T-helper 17 cell (primary cell): ENCODE measurements around the gene THADA. TPM values are rescaled to one million over a fixed set of nuclear protein-coding genes. Genes with fewer than 3 reads are reported as not detected.

Experiments
- ATAC-seq: fragments of 150-1000 bp; cut with Tn5 transposase; 2 replicates; pipeline ENCODE4 v1.10.0; 2021; ENCODE audit warnings: mild to moderate bottlenecking, moderate library complexity
- DNase-seq, 3 donors: peaks; one replicate each; pipeline versions ENCODE4 v3.0.0 to v3.0.0-alpha.2; 2020 to 2021
- H3K9me3 ChIP-seq: one replicate; pipeline ENCODE4 v1.7.0; 2013; ENCODE audit warnings: low read length, mild to moderate bottlenecking; ENCODE audit not compliant: control insufficient read depth, poor library complexity, severe bottlenecking
- H3K27ac Mint-ChIP-seq: one replicate; pipeline ENCODE4 v1.8.0; 2022; ENCODE audit warnings: mild to moderate bottlenecking, moderate library complexity, mixed read lengths
- H3K27me3 Mint-ChIP-seq: one replicate; pipeline ENCODE4 v1.8.0; 2022; ENCODE audit warnings: mixed read lengths
- H3K36me3 Mint-ChIP-seq: one replicate; pipeline ENCODE4 v1.8.0; 2022; ENCODE audit warnings: low read depth, mixed read lengths
- H3K4me1 Mint-ChIP-seq: one replicate; pipeline ENCODE4 v1.8.0; 2022; ENCODE audit warnings: mild to moderate bottlenecking, mixed read lengths
- H3K4me3 Mint-ChIP-seq: one replicate; pipeline ENCODE4 v1.8.0; 2022; ENCODE audit warnings: mild to moderate bottlenecking, moderate library complexity, mixed read lengths
- total RNA-seq, 4 donors: library from RNA in 2 of 4; stranded (reverse) in 2 of 4; gene quantifications; one replicate each; pipeline ENCODE4 v1.2.3 and lab custom pipeline; 2022 to 2026

Gene THADA
- total RNA-seq, 2 donors from 2014 or later = 40.1 to 41.0 TPM

DNA sequence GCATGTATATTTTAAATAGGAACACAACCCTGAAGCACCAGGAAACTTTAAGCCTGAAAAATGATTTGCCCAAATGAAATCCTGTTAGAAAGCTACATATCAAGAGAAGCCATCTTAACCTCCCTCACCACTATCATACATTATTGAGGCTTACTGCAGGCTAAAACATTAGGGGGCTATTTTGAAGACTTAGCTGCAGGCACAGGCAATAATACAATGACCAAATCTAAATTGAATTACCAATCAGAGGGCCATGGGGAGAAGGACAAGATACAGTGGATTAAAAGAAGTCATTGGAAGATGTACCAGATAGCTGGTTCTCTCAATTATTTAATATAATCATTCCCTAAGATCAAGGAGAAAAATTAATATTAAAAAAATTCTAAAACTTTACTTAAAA lies 73.7 kb downstream of the THADA start:
- ATAC-seq = no peak
- H3K9me3 ChIP-seq = no peaks in the 10 kb centered on the region
- no peaks in the 10 kb centered on the region for H3K36me3 Mint-ChIP-seq
- H3K4me3 Mint-ChIP-seq = no peak overlapping the region
- DNase-seq = no peak
- H3K27me3 Mint-ChIP-seq = no peaks in the 10 kb centered on the region
- no peak overlapping the region for H3K27ac Mint-ChIP-seq
- H3K4me1 Mint-ChIP-seq = peaks cover 14% of the 10 kb centered on the region

DNA sequence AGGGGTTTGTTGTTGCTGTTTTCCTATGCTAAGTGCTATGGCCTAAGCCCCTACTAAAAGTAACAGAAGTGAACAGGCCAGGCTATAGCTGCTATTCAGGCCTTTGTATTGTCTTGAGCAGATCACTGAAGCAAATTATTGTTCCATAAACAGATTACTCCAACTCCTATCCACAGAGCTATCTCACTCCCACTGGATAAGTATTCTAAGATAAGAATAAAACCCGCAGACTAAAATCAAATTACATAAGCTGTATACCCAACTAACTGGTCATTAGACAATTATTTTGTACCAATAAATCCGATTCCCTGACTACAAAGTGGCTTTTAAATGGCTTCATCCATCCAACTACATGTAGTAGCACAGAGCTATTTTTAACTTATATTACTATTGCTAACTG lies 74.3 kb downstream of the THADA start:
- no peaks in the 10 kb centered on the region for H3K36me3 Mint-ChIP-seq
- H3K27ac Mint-ChIP-seq = no peak overlapping the region
- no peak for ATAC-seq
- H3K4me1 Mint-ChIP-seq = peaks cover 14% of the 10 kb centered on the region
- no peak overlapping the region for H3K4me3 Mint-ChIP-seq
- no peaks in the 10 kb centered on the region for H3K9me3 ChIP-seq
- DNase-seq = no peak
- H3K27me3 Mint-ChIP-seq = no peaks in the 10 kb centered on the region

DNA sequence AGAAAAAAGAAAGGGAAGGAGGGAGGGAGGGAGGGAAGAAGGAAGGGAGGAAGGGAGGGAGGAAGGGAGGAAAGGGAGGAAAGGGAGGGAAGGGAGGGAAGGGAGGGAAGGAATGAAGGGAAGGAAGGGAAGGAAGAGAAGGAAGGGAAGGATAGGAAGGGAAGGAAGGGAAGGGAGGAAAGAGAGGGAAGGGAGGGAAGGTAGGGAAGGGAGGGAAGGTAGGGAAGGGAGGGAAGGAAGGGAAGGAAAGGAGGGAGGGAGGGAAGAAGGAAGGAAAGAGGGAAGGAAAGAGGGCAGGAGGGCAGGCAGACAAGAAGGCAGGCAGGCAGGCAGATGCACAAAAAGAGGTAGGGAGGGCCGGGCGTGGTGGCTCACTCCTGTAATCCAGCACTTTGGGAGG lies 74.9 kb downstream of the THADA start:
- Mint-ChIP-seq H3K4me1 (peaks cover 20% of the 10 kb centered on the region), H3K27ac (no peak overlapping the region)
- no peaks in the 10 kb centered on the region for H3K9me3 ChIP-seq

DNA sequence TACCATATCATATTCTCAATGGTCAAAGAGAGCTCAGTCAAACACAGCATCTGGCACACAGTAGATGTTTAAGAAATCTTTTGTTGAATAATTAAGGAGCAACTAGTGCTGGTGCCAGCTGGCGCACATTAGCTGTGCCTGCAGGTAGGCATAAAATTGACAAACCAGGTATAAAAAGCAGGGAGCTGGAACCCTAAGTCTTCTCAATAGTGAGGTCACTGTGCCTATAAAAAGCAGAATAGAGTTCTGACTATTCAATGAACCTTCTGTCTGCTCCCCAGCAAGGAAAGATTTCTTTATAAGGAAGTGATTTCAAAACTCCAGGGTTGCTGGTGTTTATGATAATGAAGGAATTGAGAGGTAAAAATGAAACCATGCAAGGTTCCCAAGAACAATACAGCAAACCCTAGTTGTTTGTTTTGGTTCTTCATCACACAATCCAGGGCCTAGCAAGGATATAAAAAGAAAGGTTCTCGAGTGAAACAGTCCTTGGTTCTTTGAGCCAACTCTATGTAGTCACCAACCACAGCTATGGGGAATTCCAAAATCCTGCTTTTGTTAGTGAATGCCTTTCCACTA lies 76.1 kb downstream of the THADA start:
- Mint-ChIP-seq H3K27ac (no peak overlapping the region), H3K36me3 (peaks cover 3% of the 10 kb centered on the region), H3K4me3 (no peak overlapping the region), H3K27me3 (no peaks in the 10 kb centered on the region), H3K4me1 (peaks cover 24% of the 10 kb centered on the region)
- H3K9me3 ChIP-seq = no peaks in the 10 kb centered on the region
- peak; percentile 32 for ATAC-seq
- no peak for DNase-seq

More for the DNA sequence above, 74.9 kb downstream of the THADA start:
- DNase-seq (no peak), ATAC-seq (no peak)
- no peak overlapping the region for H3K4me3 Mint-ChIP-seq
- H3K27me3 Mint-ChIP-seq = no peaks in the 10 kb centered on the region
- H3K36me3 Mint-ChIP-seq = peaks cover under 1% of the 10 kb centered on the region

DNA sequence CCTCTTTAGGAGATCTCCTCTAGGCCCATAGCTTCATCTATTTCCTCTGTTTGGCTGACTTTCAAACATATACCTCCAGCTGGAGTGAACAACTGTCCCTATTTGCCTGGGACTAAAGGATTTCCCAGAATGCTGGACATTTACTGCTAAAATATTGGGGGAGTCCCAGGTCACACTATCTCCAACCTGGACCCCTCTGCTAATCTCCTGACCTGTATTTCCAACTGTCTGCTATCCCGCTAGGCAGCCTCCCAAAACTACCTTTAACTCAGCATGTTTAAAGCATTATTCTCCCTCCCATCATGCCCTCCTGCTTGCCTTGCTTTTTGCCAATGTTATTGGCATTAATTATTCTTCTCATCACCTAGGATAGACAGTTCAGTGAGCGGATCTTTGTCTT lies 77.1 kb downstream of the THADA start:
- Mint-ChIP-seq H3K36me3 (peaks cover 3% of the 10 kb centered on the region), H3K27me3 (no peaks in the 10 kb centered on the region), H3K4me1 (peaks cover 22% of the 10 kb centered on the region), H3K27ac (peak overlapping the region; percentile 71), H3K4me3 (no peak overlapping the region)
- H3K9me3 ChIP-seq = no peaks in the 10 kb centered on the region
- ATAC-seq (no peak), DNase-seq (no peak)

DNA sequence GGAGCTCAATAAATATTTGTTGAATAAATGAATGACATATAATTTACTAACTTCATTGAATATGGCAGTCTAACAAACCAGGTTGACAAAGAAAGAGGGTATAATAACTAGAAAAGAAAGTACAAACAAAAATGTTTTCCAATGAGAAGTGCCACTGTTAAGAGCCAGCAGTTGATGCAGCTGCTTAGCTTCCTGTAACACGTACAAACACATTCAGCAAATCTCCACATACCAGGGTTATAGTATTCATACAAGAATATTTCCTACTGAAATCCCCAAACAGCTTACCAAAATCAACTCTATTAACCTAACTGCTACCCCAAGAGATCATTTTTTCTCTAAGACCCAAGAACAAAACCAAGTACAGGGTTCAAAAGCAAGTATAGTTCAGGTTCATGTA lies 77.7 kb downstream of the THADA start:
- Mint-ChIP-seq H3K27me3 (no peaks in the 10 kb centered on the region), H3K4me3 (no peak overlapping the region), H3K4me1 (peaks cover 22% of the 10 kb centered on the region), H3K36me3 (peaks cover 3% of the 10 kb centered on the region), H3K27ac (peak overlapping the region; percentile 71)
- DNase-seq (no peak), ATAC-seq (no peak)
- H3K9me3 ChIP-seq = no peaks in the 10 kb centered on the region

DNA sequence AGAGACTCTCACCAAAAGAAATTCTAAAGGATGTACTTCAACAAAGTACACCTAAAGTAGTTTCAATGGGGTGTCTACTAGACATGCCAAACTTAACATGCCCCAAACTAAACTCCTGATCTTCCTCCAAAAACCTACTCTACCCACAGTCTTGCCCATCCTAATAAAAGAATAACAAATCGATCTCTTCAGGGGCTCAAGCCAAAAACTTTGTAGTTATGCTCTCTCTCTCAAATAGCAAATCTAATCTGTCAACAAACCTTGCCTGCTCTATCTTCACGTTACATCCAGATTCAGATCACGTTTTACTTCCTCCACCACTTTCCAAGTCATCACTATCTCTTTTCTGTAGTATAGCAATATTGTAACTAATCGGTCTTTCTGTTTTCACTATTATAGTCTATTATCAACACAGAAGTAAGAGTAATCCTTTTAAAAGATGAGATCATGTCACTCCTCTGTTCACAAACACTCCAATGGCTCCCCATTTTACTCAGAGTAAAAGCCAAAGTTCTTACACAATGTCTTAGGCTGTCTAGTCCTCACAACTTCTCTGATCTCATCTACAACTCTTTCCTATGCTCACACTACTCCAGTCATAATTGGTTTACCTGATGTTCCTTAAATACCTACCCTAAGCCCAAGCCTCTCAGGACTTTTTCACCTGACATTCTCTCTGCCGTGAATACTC lies 79.9 kb downstream of the THADA start:
- H3K27me3 Mint-ChIP-seq = no peaks in the 10 kb centered on the region
- H3K4me1 Mint-ChIP-seq = peaks cover 22% of the 10 kb centered on the region
- H3K4me3 Mint-ChIP-seq = no peak overlapping the region
- DNase-seq (no peak), ATAC-seq (no peak)
- H3K36me3 Mint-ChIP-seq = peaks cover 3% of the 10 kb centered on the region
- H3K9me3 ChIP-seq = no peaks in the 10 kb centered on the region
- H3K27ac Mint-ChIP-seq = peak overlapping the region; percentile 76

DNA sequence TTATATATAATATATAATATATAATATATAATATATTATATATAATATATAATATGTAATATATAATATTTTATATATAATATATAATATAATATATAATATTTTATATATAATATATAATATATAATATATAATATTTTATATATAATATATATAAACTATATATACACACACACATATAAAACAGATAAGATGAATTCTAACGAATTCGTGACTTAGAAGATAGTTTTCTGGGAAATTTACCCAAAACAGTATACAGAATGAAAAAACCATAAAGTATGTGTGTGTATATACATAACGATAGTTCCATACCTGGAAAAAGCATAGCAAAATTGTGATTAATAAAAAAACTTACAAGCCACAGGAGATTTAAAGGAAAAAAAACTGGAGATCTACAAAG lies 80.6 kb downstream of the THADA start:
- no peak for DNase-seq
- H3K4me1 Mint-ChIP-seq = peaks cover 22% of the 10 kb centered on the region
- H3K36me3 Mint-ChIP-seq = peaks cover 3% of the 10 kb centered on the region
- no peak for ATAC-seq
- H3K27me3 Mint-ChIP-seq = no peaks in the 10 kb centered on the region
- H3K27ac Mint-ChIP-seq = peak overlapping the region; percentile 76
- no peak overlapping the region for H3K4me3 Mint-ChIP-seq
- no peaks in the 10 kb centered on the region for H3K9me3 ChIP-seq

DNA sequence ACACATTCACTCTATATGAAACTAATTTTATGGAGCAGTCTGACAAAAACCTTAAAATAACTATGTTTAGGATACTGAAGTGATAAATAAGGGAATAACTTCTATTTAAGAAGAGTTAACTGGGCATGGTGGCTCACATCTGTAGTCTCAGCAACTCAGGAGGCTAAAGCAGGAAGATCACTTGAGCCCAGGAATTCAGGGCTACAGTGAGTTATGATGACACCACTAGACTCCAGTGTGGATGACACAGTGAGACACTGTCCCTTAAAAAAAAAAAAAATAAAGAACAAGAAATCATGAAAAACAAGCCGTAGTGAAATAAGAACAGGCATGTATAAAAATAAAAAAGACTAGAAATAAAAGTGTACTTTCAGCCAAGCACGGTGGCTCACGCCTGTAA lies 82.0 kb downstream of the THADA start:
- ATAC-seq (no peak), DNase-seq (no peak)
- Mint-ChIP-seq H3K4me1 (peaks cover 22% of the 10 kb centered on the region), H3K4me3 (no peak overlapping the region), H3K27ac (no peak overlapping the region), H3K36me3 (peaks cover 3% of the 10 kb centered on the region), H3K27me3 (no peaks in the 10 kb centered on the region)
- H3K9me3 ChIP-seq = no peaks in the 10 kb centered on the region

DNA sequence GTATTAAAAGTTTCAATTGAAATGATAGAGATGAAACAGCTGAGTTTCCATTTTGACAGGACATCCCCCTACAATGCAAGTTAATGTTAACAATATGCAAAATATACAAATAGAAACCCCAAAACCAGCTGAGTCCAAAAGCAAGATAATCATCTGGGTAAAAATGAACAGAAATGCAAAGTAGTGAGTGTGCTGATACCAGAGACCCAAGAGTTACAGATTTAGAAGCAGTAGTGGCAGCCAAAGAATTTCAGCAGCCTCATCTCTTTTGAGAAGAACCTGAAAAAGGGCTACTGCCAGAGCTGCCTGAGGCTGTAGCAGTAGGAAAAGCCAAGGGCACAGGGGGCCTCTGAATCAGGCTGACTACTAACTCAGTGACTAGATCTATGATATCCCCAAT lies 82.6 kb downstream of the THADA start:
- no peak for DNase-seq

DNA sequence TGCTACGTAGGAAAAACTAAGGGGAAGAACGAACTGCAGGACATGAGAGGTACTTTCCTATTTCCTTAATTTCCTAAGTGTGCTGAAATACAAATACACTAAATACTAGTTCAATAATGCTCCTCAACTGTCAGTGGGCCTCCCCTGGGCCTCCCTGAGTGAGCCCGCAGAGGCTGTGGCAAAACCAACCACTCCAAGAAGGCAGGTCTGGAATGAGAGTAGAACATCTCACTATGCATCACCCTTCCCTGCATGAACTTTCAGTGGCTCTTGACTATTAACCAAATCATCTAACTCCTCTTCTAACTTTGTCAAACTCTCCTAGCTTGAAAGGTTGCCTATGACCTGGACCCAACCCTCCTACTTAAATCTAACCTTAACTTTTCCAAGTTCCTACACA lies 84.6 kb downstream of the THADA start:
- H3K36me3 Mint-ChIP-seq = peaks cover 5% of the 10 kb centered on the region
- H3K9me3 ChIP-seq = no peaks in the 10 kb centered on the region
- DNase-seq (no peak), ATAC-seq (no peak)
- no peak overlapping the region for H3K27ac Mint-ChIP-seq
- H3K4me1 Mint-ChIP-seq = peaks cover 17% of the 10 kb centered on the region
- H3K4me3 Mint-ChIP-seq = no peak overlapping the region
- no peaks in the 10 kb centered on the region for H3K27me3 Mint-ChIP-seq

More for the DNA sequence above, 82.6 kb downstream of the THADA start:
- H3K4me1 Mint-ChIP-seq = peaks cover 19% of the 10 kb centered on the region
- H3K36me3 Mint-ChIP-seq = peaks cover 3% of the 10 kb centered on the region
- no peaks in the 10 kb centered on the region for H3K27me3 Mint-ChIP-seq
- ATAC-seq = no peak
- H3K4me3 Mint-ChIP-seq = no peak overlapping the region
- no peak overlapping the region for H3K27ac Mint-ChIP-seq
- H3K9me3 ChIP-seq = no peaks in the 10 kb centered on the region

DNA sequence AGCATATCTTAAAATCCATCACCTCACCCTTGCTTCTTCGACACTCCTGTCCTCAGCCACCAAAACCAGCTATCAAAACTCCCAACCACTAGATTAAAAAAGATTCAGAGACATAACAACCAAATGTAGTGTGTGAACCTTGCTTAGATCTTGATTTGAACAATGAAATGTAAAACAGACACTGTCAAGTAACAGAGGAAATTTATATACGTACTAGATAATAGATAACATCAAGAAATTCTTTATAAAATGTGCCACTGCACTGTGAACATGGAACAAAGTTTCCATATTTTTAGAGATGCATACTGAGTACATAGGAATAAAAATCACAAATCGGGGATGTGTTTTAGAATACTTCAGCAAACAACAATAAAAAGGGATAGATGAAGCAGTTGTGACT lies 86.0 kb downstream of the THADA start:
- Mint-ChIP-seq H3K36me3 (peaks cover 2% of the 10 kb centered on the region), H3K4me1 (peaks cover 8% of the 10 kb centered on the region), H3K27me3 (no peaks in the 10 kb centered on the region), H3K27ac (peak overlapping the region; percentile 51), H3K4me3 (no peak overlapping the region)
- DNase-seq = no peak
- H3K9me3 ChIP-seq = no peaks in the 10 kb centered on the region
- ATAC-seq = no peak

DNA sequence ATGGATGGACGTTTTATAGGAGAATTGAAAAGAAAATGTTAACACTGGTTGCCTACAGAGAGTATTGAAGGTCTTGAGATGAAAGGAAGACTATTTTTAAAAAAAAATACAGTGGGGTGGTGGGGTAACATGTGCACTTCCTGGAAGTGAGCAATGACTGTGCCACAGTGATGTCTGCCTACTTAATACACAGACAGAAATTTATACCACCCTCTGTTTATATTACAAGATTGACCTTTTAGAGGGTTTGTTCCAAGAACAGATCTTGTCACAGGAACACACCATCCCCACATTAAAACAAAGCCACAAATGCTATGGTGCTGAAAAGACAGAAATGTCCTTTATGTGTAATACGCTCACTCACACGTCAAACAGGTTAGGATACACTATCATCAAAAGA lies 87.6 kb downstream of the THADA start:
- H3K9me3 ChIP-seq = no peaks in the 10 kb centered on the region
- Mint-ChIP-seq H3K27ac (no peak overlapping the region), H3K36me3 (peaks cover 2% of the 10 kb centered on the region), H3K4me3 (no peak overlapping the region), H3K27me3 (no peaks in the 10 kb centered on the region), H3K4me1 (peaks cover 8% of the 10 kb centered on the region)
- ATAC-seq = no peak
- DNase-seq = no peak

DNA sequence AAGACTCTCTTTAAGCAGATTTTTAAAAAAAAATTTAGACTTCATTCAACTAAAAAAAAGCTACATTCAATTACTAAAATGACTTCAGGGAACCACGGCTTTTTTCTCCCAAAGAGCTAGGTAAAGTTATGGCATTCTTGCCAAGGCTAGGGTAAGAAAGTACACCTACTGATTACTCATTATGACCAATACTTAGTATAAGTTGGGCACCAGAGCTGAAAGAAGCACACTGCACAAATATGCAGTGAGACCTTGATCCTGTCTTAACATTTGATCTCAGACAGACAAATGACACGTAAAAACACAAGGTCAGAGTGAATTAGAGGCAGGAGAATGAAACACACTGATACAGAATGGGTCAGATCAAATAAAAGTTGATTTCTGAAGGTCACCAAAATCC lies 88.7 kb downstream of the THADA start:
- no peak for DNase-seq
- peaks cover 8% of the 10 kb centered on the region for H3K4me1 Mint-ChIP-seq
- no peaks in the 10 kb centered on the region for H3K9me3 ChIP-seq
- H3K4me3 Mint-ChIP-seq = no peak overlapping the region
- ATAC-seq = no peak
- H3K36me3 Mint-ChIP-seq = peaks cover 2% of the 10 kb centered on the region
- no peaks in the 10 kb centered on the region for H3K27me3 Mint-ChIP-seq
- H3K27ac Mint-ChIP-seq = no peak overlapping the region
